ENCODE data around the gene MPPE1.
A peak's percentile ranks its signal among the peaks of the same experiment; 100 is the strongest.

The MPPE1 gene

GRCh38 chr18:11884396-11885030 lies 23.6 kb downstream of the MPPE1 start:
- DNase-seq (ENCODE audit: low spot score), result no peak

- DNase-seq (ENCODE audit: low spot score), result no peak
These were observed 25.0 kb downstream of the MPPE1 start for GRCh38 chr18:11883153-11883552.

- no peak for DNase-seq (ENCODE audit: low spot score)
These were observed 25.5 kb downstream of the MPPE1 start for GRCh38 chr18:11882636-11883035.

- DNase-seq (ENCODE audit: low spot score), result no peak
These were observed 27.4 kb downstream of the MPPE1 start for GRCh38 chr18:11880586-11881304.

GRCh38 chr18:11877497-11878135 lies 30.5 kb downstream of the MPPE1 start:
- DNase-seq (ENCODE audit: low spot score), result no peak

GRCh38 chr18:11874676-11875075 lies 33.4 kb downstream of the MPPE1 start:
- no peak for DNase-seq (ENCODE audit: low spot score)

GRCh38 chr18:11873670-11874340 lies 34.3 kb downstream of the MPPE1 start:
- DNase-seq (ENCODE audit: low spot score), result no peak

GRCh38 chr18:11872479-11873136 lies 35.5 kb downstream of the MPPE1 start:
- DNase-seq (ENCODE audit: low spot score), result peak; percentile 77

- no peak for DNase-seq (ENCODE audit: low spot score)
These were observed 36.6 kb downstream of the MPPE1 start for GRCh38 chr18:11871501-11871900.

GRCh38 chr18:11868230-11868629 lies 39.9 kb downstream of the MPPE1 start:
- DNase-seq (ENCODE audit: low spot score), result no peak

- DNase-seq (ENCODE audit: low spot score), result no peak
These were observed 41.4 kb downstream of the MPPE1 start for GRCh38 chr18:11866764-11867163.

- DNase-seq (ENCODE audit: low spot score), result no peak
These were observed 41.8 kb downstream of the MPPE1 start for GRCh38 chr18:11866329-11866728.

- DNase-seq (ENCODE audit: low spot score), result no peak
These were observed 43.0 kb downstream of the MPPE1 start for GRCh38 chr18:11865071-11865470.

- no peak for DNase-seq (ENCODE audit: low spot score)
These were observed 43.6 kb downstream of the MPPE1 start for GRCh38 chr18:11864471-11864870.

GRCh38 chr18:11862468-11863137 lies 45.5 kb downstream of the MPPE1 start:
- no peak for DNase-seq (ENCODE audit: low spot score)

- DNase-seq (ENCODE audit: low spot score), result no peak
These were observed 46.4 kb downstream of the MPPE1 start for GRCh38 chr18:11861583-11862288.

- no peak for DNase-seq (ENCODE audit: low spot score)
These were observed 47.3 kb downstream of the MPPE1 start for GRCh38 chr18:11860594-11861450.

- DNase-seq (ENCODE audit: low spot score), result peak; percentile 58
These were observed 48.2 kb downstream of the MPPE1 start for GRCh38 chr18:11859903-11860407.

- no peak for DNase-seq (ENCODE audit: low spot score)
These were observed 48.8 kb downstream of the MPPE1 start for GRCh38 chr18:11859282-11859830.

All from hepatic stellate cell (primary cell).